Keratinocyte (primary cell): ENCODE results near the gene MIA2. TPM values are rescaled to one million over a fixed set of nuclear protein-coding genes. Genes with fewer than 3 reads are reported as not detected.
"Not testable (repeated sequence)": the region's sequence is repeated elsewhere in the genome, so short reads cannot be mapped to it uniquely, and the experiment has no call there.

Experiments used
- DNase-seq: peaks from one replicate; pipeline ENCODE4 v3.0.0-alpha.2; 2011; ENCODE audit warnings: low read depth, missing footprints, low spot score
- FAIRE-seq: peaks from 2 replicates; lab custom pipeline; 2011; peaks lifted over from hg19 to GRCh38; lab: Jason Lieb, UNC
- H2AFZ ChIP-seq: 2 replicates; pipeline ENCODE4 v1.6.0; 2012; ENCODE audit warnings: low read length, control low read depth, inconsistent platforms; ENCODE audit not compliant: control insufficient read depth
- H3K27ac ChIP-seq: 2 replicates; pipeline ENCODE4 v1.5.1; 2011; ENCODE audit warnings: low read length; ENCODE audit not compliant: control insufficient read depth, insufficient read depth
- H3K27me3 ChIP-seq: 3 replicates; pipeline ENCODE4 v1.6.0; 2011; ENCODE audit warnings: low read length; ENCODE audit not compliant: control insufficient read depth, insufficient read depth; ENCODE audit errors: extremely low read depth
- H3K36me3 ChIP-seq, 2 experiments: 2 replicates in 1 of 2; 3 replicates in 1 of 2; pipeline ENCODE4 v1.5.1; 2011; ENCODE audit warnings: low read length in 2 of 2, mild to moderate bottlenecking in 1 of 2; ENCODE audit not compliant: control insufficient read depth in 2 of 2, insufficient read depth in 2 of 2; ENCODE audit errors: extremely low read depth in 1 of 2
- H3K4me1 ChIP-seq: 3 replicates; pipeline ENCODE4 v1.5.1; 2011; ENCODE audit warnings: low read length; ENCODE audit not compliant: control insufficient read depth, insufficient read depth; ENCODE audit errors: extremely low read depth
- H3K4me2 ChIP-seq: 3 replicates; pipeline ENCODE4 v1.6.0; 2011; ENCODE audit warnings: low read depth, low read length; ENCODE audit not compliant: control insufficient read depth, insufficient read depth; ENCODE audit errors: extremely low read depth
- H3K4me3 ChIP-seq, 3 experiments: fragments of 200-600 bp in 1 of 3; sonication (generic) in 1 of 3; 2 replicates in 2 of 3; 3 replicates in 1 of 3; pipeline ENCODE4 v1.5.1; 2011 to 2016; ENCODE audit warnings: low read length in 3 of 3, mild to moderate bottlenecking in 3 of 3, control low read depth in 2 of 3, inconsistent platforms in 1 of 3, low read depth in 1 of 3, mixed read lengths in 1 of 3, mixed run types in 1 of 3, moderate library complexity in 1 of 3; ENCODE audit not compliant: control insufficient read depth in 2 of 3, insufficient read depth in 2 of 3; ENCODE audit errors: extremely low read depth in 1 of 3
- H3K79me2 ChIP-seq: 2 replicates; pipeline ENCODE4 v1.6.0; 2012; ENCODE audit warnings: low read length; ENCODE audit not compliant: control insufficient read depth, insufficient read depth
- H3K9ac ChIP-seq: 3 replicates; pipeline ENCODE4 v1.6.0; 2011; ENCODE audit warnings: low read length; ENCODE audit not compliant: control insufficient read depth, insufficient read depth; ENCODE audit errors: extremely low read depth
- H3K9me1 ChIP-seq: 3 replicates; pipeline ENCODE4 v1.6.0; 2011; ENCODE audit warnings: low read length; ENCODE audit not compliant: control insufficient read depth, insufficient read depth; ENCODE audit errors: extremely low read depth
- H3K9me3 ChIP-seq: 2 replicates; pipeline ENCODE4 v1.5.1; 2012; ENCODE audit warnings: low read depth, low read length; ENCODE audit not compliant: control insufficient read depth
- H4K20me1 ChIP-seq: 3 replicates; pipeline ENCODE4 v1.6.0; 2011; ENCODE audit warnings: low read length; ENCODE audit not compliant: control insufficient read depth, insufficient read depth; ENCODE audit errors: extremely low read depth
- EZH2 ChIP-seq: IDR thresholded peaks from one replicate; pipeline ENCODE4 v1.6.1; 2012; ENCODE audit warnings: inconsistent platforms, mild to moderate bottlenecking, low read length, moderate library complexity
- dilution Hi-C: fragments of 300-500 bp; cut with MboI; formaldehyde crosslinking; loops from one replicate; pipeline ENCODE4 v1.7.0; 2020; ENCODE audit warnings: low sequenced_read_pairs; ENCODE audit not compliant: extremely low pct_ligation_motif_present
- polyA plus RNA-seq, 5 experiments: library from polyadenylated mRNA; depleted of rRNA in 3 of 5; stranded (reverse) in 3 of 5; stranded (forward) in 1 of 5; unstranded in 1 of 5; fragments of >200 nt; gene quantifications; 1 replicate in 1 of 5; 2 replicates in 3 of 5; 3 replicates in 1 of 5; pipeline versions ENCODE4 v1.2.1 to v1.2.3, GENCODE V29; 2011 to 2012; ENCODE audit warnings: missing spikeins in 2 of 5, low read depth in 1 of 5, low replicate concordance in 1 of 5
- TF ChIP-seq, protein P1 (sequence below), 3 experiments: IDR thresholded peaks in 1 of 3; conservative IDR thresholded peaks in 1 of 3; optimal IDR thresholded peaks in 1 of 3; 2 replicates in 2 of 3; 3 replicates in 1 of 3; pipeline versions ENCODE3 to v1.5.1; 2011; ENCODE audit warnings: low read length in 3 of 3, mild to moderate bottlenecking in 3 of 3, moderate library complexity in 2 of 3, control low read depth in 1 of 3, inconsistent platforms in 1 of 3; ENCODE audit not compliant: insufficient read depth in 2 of 3; ENCODE audit errors: extremely low read depth in 1 of 3

The MIA2 gene
- polyA plus RNA-seq, 1 donor (not counting 4 experiments of a cell fraction or from before 2014, with no cell fraction given), result 21.9 TPM

DNA sequence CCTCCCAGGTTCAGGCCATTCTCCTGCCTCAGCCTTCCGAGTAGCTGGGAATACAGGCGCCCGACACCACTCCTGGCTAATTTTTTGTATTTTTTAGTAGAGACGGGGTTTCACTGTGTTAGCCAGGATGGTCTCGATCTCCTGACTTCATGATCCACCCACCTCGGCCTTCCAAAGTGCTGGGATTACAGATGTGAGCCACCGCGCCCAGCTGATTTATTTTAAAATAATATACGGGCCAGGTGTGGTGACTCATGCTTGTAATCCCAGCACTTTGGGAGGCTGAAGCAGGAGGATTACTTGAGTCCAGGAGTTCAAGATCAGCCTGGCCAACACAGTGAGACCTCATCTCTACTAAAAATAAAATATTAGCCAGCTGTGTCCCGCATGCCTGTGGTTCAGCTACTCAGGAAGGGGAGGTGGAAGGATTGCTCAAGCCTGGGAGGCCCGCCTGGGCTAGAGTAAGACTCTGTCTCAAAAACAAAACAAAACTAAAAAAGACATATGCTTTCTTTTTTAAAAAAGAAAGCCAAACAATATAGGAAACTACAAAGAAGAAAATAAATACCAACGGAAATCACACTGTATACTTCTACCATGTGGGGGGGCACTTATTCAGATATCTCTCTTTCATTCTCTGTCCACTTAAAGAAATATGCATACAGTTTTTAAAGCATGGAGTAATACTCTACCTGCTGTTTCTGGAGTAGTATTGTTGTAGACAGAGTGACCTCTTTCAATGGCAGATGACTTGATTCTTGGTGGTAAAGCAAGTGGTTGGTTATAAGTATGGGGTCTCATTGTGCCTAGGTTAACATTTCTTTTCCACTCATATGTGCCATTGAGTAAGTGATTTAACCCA is 930 bp upstream of the MIA2 start:
- Histone ChIP-seq H2AFZ (no peak overlapping the region), H3K9ac (no peak overlapping the region), H3K9me3 (no peaks in the 10 kb centered on the region), H3K4me3 (no peak overlapping the region), H3K9me1 (no peaks in the 10 kb centered on the region), H3K4me2 (no peak overlapping the region), H3K36me3 (no peaks in the 10 kb centered on the region), H3K27ac (no peak overlapping the region), H3K27me3 (no peaks in the 10 kb centered on the region), H3K79me2 (no peaks in the 10 kb centered on the region), H4K20me1 (no peaks in the 10 kb centered on the region), H3K4me1 (peaks cover 7% of the 10 kb centered on the region)
- dilution Hi-C loops, result no loop called here
- FAIRE-seq (no peak), DNase-seq (no peak)
- TF ChIP-seq, protein P1, sequence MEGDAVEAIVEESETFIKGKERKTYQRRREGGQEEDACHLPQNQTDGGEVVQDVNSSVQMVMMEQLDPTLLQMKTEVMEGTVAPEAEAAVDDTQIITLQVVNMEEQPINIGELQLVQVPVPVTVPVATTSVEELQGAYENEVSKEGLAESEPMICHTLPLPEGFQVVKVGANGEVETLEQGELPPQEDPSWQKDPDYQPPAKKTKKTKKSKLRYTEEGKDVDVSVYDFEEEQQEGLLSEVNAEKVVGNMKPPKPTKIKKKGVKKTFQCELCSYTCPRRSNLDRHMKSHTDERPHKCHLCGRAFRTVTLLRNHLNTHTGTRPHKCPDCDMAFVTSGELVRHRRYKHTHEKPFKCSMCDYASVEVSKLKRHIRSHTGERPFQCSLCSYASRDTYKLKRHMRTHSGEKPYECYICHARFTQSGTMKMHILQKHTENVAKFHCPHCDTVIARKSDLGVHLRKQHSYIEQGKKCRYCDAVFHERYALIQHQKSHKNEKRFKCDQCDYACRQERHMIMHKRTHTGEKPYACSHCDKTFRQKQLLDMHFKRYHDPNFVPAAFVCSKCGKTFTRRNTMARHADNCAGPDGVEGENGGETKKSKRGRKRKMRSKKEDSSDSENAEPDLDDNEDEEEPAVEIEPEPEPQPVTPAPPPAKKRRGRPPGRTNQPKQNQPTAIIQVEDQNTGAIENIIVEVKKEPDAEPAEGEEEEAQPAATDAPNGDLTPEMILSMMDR (optimal IDR thresholded peaks at IDR 0.05 in 1 of 3, IDR thresholded peaks at IDR 0.05 in 1 of 3, conservative IDR thresholded peaks at IDR 0.05 in 1 of 3; ENCODE audit: extremely low read depth in 1 of 3, insufficient read depth in 2 of 3, low read length in 3 of 3), result no peak
- TF ChIP-seq EZH2, result no peak

DNA sequence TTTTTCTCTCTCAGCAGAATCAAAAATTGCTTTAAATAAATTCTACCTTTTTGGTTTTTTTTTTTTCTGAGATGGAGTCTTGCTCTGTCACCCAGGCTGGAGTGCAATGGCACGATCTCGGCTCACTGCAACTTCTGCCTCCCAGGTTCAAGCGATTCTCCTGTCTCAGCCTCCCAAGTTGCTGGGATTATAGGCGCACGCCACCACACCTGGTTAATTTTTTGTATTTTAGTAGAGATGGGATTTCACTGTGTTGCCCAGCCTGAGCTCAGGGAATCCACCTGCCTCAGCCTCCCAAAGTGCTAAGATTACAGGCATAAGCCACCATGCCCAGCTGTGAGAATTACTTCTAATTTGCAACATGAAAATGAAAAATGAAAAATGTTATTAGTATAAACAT is 1.3 kb downstream of the MIA2 start:
- H3K9me1 ChIP-seq, FAIRE-seq, H3K9ac ChIP-seq, DNase-seq, H3K9me3 ChIP-seq, H3K27me3 ChIP-seq, H3K79me2 ChIP-seq, H3K4me2 ChIP-seq, H4K20me1 ChIP-seq, H3K4me3 ChIP-seq, H3K27ac ChIP-seq, H2AFZ ChIP-seq, H3K36me3 ChIP-seq, dilution Hi-C loops, H3K4me1 ChIP-seq: not testable (repeated sequence)

DNA sequence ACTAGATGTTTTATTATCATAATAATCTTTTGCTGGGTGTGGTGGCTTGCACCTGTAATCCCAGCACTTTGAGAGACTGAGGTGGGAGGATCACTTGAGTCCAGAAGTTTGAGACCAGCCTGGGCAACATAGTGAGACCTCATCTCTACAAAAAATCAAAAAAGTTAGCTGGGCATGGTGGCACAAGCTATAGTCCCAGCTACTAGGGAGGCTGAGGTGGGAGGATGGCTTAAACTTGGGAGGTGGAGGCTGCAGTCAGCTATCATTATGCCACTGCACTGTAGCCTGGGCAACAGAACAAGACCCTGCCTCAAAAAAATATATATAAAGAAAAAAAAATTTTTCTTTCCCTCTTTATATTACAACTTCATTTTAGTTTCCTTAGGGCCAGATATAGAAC is 1.8 kb downstream of the MIA2 start:
- H3K9me1 ChIP-seq, H3K9ac ChIP-seq, H4K20me1 ChIP-seq, H3K9me3 ChIP-seq, H3K27me3 ChIP-seq, H3K4me2 ChIP-seq, DNase-seq, H3K27ac ChIP-seq, H2AFZ ChIP-seq, H3K36me3 ChIP-seq, H3K4me1 ChIP-seq, H3K4me3 ChIP-seq, H3K79me2 ChIP-seq, dilution Hi-C loops, FAIRE-seq: not testable (repeated sequence)
